ENCODE data around the gene F8. TPM values are rescaled to one million over a fixed set of nuclear protein-coding genes. Genes with fewer than 3 reads are reported as not detected.
A peak's percentile ranks its signal among the peaks of the same experiment; 100 is the strongest.

The F8 gene
- total and polyA plus RNA-seq, 4 donors: 6.1 to 38.1 (median 7.6) TPM

DNA sequence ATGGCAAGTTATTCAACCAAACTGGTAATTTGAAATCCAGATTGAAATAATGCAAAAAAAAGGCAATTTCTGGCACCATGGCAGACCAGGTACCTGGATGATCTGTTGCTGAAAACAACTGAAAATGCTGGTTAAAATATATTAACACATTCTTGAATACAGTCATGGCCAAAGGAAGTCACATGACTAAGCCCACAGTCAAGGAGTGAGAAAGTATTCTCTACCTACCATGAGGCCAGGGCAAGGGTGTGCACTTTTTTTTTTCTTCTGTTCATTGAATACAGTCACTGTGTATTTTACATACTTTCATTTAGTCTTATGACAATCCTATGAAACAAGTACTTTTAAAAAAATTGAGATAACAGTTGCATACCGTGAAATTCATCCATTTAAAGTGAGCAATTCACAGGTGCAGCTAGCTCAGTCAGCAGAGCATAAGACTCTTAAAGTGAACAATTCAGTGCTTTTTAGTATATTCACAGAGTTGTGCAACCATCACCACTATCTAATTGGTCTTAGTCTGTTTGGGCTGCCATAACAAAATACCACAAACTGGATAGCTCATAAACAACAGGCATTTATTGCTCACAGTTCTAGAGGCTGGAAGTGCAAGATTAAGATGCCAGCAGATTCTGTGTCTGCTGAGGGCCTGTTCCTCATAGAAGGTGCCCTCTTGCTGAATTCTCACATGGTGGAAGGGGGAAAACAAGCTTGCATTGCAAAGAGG, 212.4 kb downstream of the F8 start:
- Histone ChIP-seq H3K9ac (ENCODE audit: insufficient read depth in 1 of 2, low read length in 2 of 2) (no peak overlapping the region), H3K27ac (ENCODE audit: low read depth in 1 of 2, low read length in 1 of 2) (no peak overlapping the region), H3K27me3 (ENCODE audit: control insufficient read depth in 3 of 3, insufficient read depth in 3 of 3, low read length in 2 of 3) (no peaks in the 10 kb centered on the region), H3K4me3 (no peak overlapping the region), H3K36me3 (ENCODE audit: control insufficient read depth in 4 of 4, insufficient read depth in 4 of 4, low read length in 4 of 4) (no peaks in the 10 kb centered on the region), H3K4me1 (ENCODE audit: control insufficient read depth in 5 of 5, insufficient read depth in 5 of 5, low read length in 5 of 5) (peaks cover 0 to 5% (median 0%) of the 10 kb centered on the region in 5 donors), H3K9me3 (ENCODE audit: control insufficient read depth in 4 of 4, insufficient read depth in 3 of 4, low read length in 3 of 4) (peaks cover 0 to 3% (median 0%) of the 10 kb centered on the region in 4 donors)
- TF ChIP-seq, protein P1, sequence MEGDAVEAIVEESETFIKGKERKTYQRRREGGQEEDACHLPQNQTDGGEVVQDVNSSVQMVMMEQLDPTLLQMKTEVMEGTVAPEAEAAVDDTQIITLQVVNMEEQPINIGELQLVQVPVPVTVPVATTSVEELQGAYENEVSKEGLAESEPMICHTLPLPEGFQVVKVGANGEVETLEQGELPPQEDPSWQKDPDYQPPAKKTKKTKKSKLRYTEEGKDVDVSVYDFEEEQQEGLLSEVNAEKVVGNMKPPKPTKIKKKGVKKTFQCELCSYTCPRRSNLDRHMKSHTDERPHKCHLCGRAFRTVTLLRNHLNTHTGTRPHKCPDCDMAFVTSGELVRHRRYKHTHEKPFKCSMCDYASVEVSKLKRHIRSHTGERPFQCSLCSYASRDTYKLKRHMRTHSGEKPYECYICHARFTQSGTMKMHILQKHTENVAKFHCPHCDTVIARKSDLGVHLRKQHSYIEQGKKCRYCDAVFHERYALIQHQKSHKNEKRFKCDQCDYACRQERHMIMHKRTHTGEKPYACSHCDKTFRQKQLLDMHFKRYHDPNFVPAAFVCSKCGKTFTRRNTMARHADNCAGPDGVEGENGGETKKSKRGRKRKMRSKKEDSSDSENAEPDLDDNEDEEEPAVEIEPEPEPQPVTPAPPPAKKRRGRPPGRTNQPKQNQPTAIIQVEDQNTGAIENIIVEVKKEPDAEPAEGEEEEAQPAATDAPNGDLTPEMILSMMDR (IDR thresholded peaks at IDR 0.05; ENCODE audit: control extremely low read depth, extremely low read depth): no peak
- DNase-seq (no peak), ATAC-seq (ENCODE audit: insufficient read depth, low FRiP score) (no peak)
- WGBS, 2 donors: 62 to 75% methylated on average over 1 of the region's 1 CpG

DNA sequence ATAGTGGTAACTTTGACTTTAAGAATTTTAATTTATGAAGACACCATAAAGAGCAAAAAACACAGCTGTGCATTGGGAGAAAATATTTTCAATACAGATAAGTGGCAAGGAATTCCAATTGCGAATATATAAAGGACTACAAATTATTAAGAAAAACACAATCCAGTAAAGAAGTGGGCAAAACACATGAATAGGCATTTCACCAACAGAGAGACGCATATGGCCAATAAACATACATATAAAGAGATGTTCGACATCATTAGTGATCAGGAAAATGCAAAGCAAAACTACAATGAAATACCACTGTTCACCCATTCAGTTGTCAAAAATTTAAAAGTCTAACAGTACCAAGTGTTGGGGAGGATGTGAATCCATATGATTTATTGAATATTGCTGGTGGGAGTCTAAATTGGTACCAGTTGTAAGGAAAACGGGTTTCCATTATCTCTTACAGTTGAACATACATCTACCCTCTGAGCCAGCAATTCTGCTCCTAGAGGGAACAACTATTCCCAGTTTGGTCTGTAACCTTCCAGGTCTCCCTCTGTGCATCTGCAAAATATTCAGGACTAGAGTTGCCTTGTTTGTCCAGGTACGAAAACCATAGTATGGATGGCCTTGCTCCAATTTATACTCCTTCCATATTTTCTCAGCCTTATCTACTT, 215.6 kb downstream of the F8 start:
- peaks cover 0 to 3% (median 0%) of the 10 kb centered on the region in 4 donors for H3K9me3 ChIP-seq (ENCODE audit: control insufficient read depth in 4 of 4, insufficient read depth in 3 of 4, low read length in 3 of 4)
- ATAC-seq (ENCODE audit: insufficient read depth, low FRiP score): no peak
- H3K27ac ChIP-seq (ENCODE audit: low read depth in 1 of 2, low read length in 1 of 2): no peak overlapping the region
- no peaks in the 10 kb centered on the region for H3K36me3 ChIP-seq (ENCODE audit: control insufficient read depth in 4 of 4, insufficient read depth in 4 of 4, low read length in 4 of 4)
- no peak overlapping the region for H3K4me3 ChIP-seq
- no peaks in the 10 kb centered on the region for H3K27me3 ChIP-seq (ENCODE audit: control insufficient read depth in 3 of 3, insufficient read depth in 3 of 3, low read length in 2 of 3)
- DNase-seq: no peak
- 87 to 100% methylated on average over 5 of the region's 5 CpGs for WGBS, 2 donors
- TF ChIP-seq, protein P1 (IDR thresholded peaks at IDR 0.05; ENCODE audit: control extremely low read depth, extremely low read depth): no peak
- no peak overlapping the region for H3K9ac ChIP-seq (ENCODE audit: insufficient read depth in 1 of 2, low read length in 2 of 2)
- peaks cover 0 to 5% (median 3%) of the 10 kb centered on the region in 5 donors for H3K4me1 ChIP-seq (ENCODE audit: control insufficient read depth in 5 of 5, insufficient read depth in 5 of 5, low read length in 5 of 5)

DNA sequence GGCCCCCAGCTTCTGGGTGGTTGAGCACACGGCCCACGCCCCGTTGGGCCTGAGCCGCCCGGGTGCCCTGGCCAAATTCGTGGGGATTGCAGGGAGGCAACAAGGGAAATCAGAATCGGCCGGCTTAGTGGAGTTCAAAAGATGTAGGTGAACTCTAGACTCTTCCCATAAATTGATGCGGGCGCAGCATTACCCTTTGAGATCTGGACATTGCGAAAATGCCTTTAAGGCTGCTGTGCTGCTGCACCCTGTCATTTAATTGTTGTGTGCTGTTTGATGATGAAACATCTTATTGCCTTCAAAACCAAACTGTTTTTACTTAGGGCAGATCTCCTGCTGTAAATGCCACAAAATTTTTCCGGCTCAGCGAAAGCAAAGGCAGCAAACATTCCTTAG, 216.8 kb downstream of the F8 start:
- H3K27me3 ChIP-seq (ENCODE audit: control insufficient read depth in 3 of 3, insufficient read depth in 3 of 3, low read length in 2 of 3): no peaks in the 10 kb centered on the region
- 7 to 40% methylated on average over 13 of the region's 13 CpGs for WGBS, 2 donors
- H3K4me3 ChIP-seq: no peak overlapping the region
- H3K27ac ChIP-seq (ENCODE audit: low read depth in 1 of 2, low read length in 1 of 2): peak overlapping the region; percentile 50 to 62
- TF ChIP-seq, protein P1 (IDR thresholded peaks at IDR 0.05; ENCODE audit: control extremely low read depth, extremely low read depth): no peak
- no peak overlapping the region for H3K9ac ChIP-seq (ENCODE audit: insufficient read depth in 1 of 2, low read length in 2 of 2)
- no peak for DNase-seq
- no peaks in the 10 kb centered on the region for H3K36me3 ChIP-seq (ENCODE audit: control insufficient read depth in 4 of 4, insufficient read depth in 4 of 4, low read length in 4 of 4)
- peaks cover 0 to 4% (median 0%) of the 10 kb centered on the region in 4 donors for H3K9me3 ChIP-seq (ENCODE audit: control insufficient read depth in 4 of 4, insufficient read depth in 3 of 4, low read length in 3 of 4)
- peaks cover 0 to 5% (median 3%) of the 10 kb centered on the region in 5 donors for H3K4me1 ChIP-seq (ENCODE audit: control insufficient read depth in 5 of 5, insufficient read depth in 5 of 5, low read length in 5 of 5)
- ATAC-seq (ENCODE audit: insufficient read depth, low FRiP score): no peak

Measured in lung (tissue), 12 donors.